Naive thymus-derived CD8-positive, alpha-beta T cell (primary cell): ENCODE measurements around the gene AMMECR1L. TPM values are rescaled to one million over a fixed set of nuclear protein-coding genes. Genes with fewer than 3 reads are reported as not detected.

Experiments
- ATAC-seq, 2 donors: fragments of 150-1000 bp; cut with Tn5 transposase in 1 of 2; sonication (Bioruptor Pico), chemical (Tn5 transposase) in 1 of 2; 1 replicate in 1 of 2; 2 replicates in 1 of 2; pipeline ENCODE4 v1.10.0; 2021; ENCODE audit warnings: mild to moderate bottlenecking in 2 of 2, moderate library complexity in 2 of 2
- POLR2A ChIA-PET: fragments of 350-600 bp; sonication (Branson Sonifier 250); formaldehyde crosslinking; loops from one replicate; lab custom pipeline; 2021; ENCODE audit warnings: antibody characterized with exemption; lab: Charles Lee
- DNase-seq, 10 donors: peaks; one replicate each; pipeline versions ENCODE4 v3.0.0 to v3.0.0-alpha.2; 2020 to 2022
- H3K27ac Mint-ChIP-seq, 10 donors: one replicate each; pipeline ENCODE4 v1.8.0; 2020 to 2022; ENCODE audit warnings: mild to moderate bottlenecking in 10 of 10, mixed read lengths in 10 of 10, moderate library complexity in 4 of 10, inconsistent platforms in 1 of 10
- H3K27me3 Mint-ChIP-seq, 5 donors: one replicate each; pipeline ENCODE4 v1.8.0; 2021 to 2022; ENCODE audit warnings: mixed read lengths in 5 of 5
- H3K36me3 Mint-ChIP-seq, 3 donors: one replicate each; pipeline ENCODE4 v1.8.0; 2020 to 2022; ENCODE audit warnings: mixed read lengths in 3 of 3, mild to moderate bottlenecking in 2 of 3, inconsistent platforms in 1 of 3
- H3K4me1 Mint-ChIP-seq, 4 donors: one replicate each; pipeline ENCODE4 v1.8.0; 2021 to 2022; ENCODE audit warnings: mixed read lengths in 4 of 4
- H3K4me3 Mint-ChIP-seq, 10 donors: one replicate each; pipeline ENCODE4 v1.8.0; 2020 to 2022; ENCODE audit warnings: mild to moderate bottlenecking in 10 of 10, mixed read lengths in 10 of 10, moderate library complexity in 6 of 10, inconsistent platforms in 1 of 10
- H3K9me3 Mint-ChIP-seq, 9 donors: one replicate each; pipeline ENCODE4 v1.8.0; 2020 to 2022; ENCODE audit warnings: mixed read lengths in 9 of 9, mild to moderate bottlenecking in 3 of 9, inconsistent platforms in 1 of 9, moderate library complexity in 1 of 9
- polyA plus RNA-seq, 3 donors: library from polyadenylated mRNA; unstranded; fragments of 300-500 nt; fragmentation: Illumina TruSeq; gene quantifications; one replicate each; pipeline ENCODE4 v1.2.3, GENCODE V29; 2021
- total RNA-seq, 8 experiments: library from RNA in 2 of 8; stranded (reverse) in 2 of 8; gene quantifications; one replicate each; pipeline ENCODE4 v1.2.3 and lab custom pipeline; 2021 to 2026

AMMECR1L gene
- total and polyA plus RNA-seq, 5 experiments from 2014 or later: 2.6 to 14.0 (median 7.0) TPM

DNA sequence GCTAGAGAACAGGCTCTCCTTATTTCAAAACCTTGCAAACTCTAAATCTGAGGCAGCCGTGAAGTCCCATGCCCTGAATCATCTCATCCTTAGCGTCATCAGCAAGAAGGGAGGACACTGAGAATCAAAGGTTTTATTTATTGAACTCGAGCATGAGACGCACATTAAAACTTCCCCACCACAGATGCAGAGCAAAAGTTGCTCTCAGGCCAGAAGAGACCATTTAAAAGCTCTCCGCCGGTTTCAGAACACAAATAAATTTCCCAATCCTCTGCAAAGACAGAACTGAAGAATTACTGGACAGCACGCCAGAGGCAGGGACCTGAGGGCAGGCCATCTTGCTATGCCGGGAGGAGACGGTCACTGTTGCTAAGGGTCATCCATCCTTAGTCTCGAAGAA, 1.3 kb downstream of the AMMECR1L start:
- ATAC-seq (no peak), DNase-seq (no peak)
- H3K4me3 Mint-ChIP-seq: peak overlapping the region; percentile 82 to 96 (median 89)
- peaks cover 0 to 42% (median 9%) of the 10 kb centered on the region in 3 donors for H3K36me3 Mint-ChIP-seq
- POLR2A ChIA-PET: interaction anchor here (1.6 to 1.7 kb wide), 2 partner anchors 27 to 207 kb away, joined by 5 to 6 read pairs; partner anchors contain the start of genes POLR2D and UGGT1
- H3K27me3 Mint-ChIP-seq: no peaks in the 10 kb centered on the region
- H3K9me3 Mint-ChIP-seq: no peaks in the 10 kb centered on the region
- peaks cover 31 to 68% (median 58%) of the 10 kb centered on the region in 4 donors for H3K4me1 Mint-ChIP-seq
- H3K27ac Mint-ChIP-seq: peak overlapping the region in 9 of 10 donors; percentile 5 to 94 (median 93)

DNA sequence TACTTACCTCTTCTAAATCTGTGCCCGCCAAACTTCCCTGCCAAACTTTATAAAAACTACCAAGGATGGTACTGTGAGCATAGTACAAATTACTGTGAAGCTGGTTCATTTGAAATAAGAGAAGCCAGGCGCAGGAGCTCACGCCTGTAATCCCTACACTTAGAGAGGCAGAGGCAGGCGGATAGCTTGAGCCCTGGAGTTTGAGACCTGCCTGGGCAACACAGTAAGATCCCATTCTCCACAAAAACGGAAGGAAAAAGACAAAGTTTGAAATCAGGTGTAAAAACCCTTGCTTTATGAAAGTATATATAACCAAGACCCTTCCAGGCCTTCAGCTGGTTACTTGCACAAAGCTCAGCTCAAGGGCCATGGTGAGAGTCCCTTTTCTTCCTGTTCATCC, 5.9 kb downstream of the AMMECR1L start:
- ATAC-seq (no peak), DNase-seq (no peak)
- Mint-ChIP-seq H3K4me1 (peaks cover 24 to 83% (median 67%) of the 10 kb centered on the region in 4 donors), H3K9me3 (no peaks in the 10 kb centered on the region), H3K27ac (peak overlapping the region in 2 of 10 donors; percentile 24 to 48), H3K4me3 (no peak overlapping the region), H3K27me3 (no peaks in the 10 kb centered on the region), H3K36me3 (peaks cover 0 to 52% (median 9%) of the 10 kb centered on the region in 3 donors)
- POLR2A ChIA-PET: interaction anchor here (0.8 kb wide), 1 partner anchor 20 kb away, joined by 3 read pairs; no protein-coding TSS in a partner anchor

DNA sequence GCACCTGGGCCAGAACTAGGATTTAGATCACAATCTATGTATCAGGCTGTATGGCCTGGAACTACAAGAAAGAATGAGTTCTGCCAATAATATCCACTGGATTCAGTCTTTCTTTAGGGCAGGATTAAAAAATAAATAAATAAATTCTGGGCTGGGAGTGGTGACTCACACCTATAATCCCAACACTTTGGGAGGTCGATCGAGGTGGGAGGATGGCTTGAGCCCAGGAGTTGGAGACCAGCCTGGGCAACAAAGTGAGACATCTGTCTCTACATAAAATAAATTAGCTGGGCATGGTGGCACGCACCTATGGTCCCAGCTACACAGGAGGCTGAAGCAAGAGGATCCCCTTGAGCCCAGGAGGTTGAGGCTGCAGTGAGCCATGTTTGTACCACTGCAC, 8.1 kb downstream of the AMMECR1L start:
- no peak overlapping the region for H3K4me3 Mint-ChIP-seq
- H3K27ac Mint-ChIP-seq: no peak overlapping the region
- POLR2A ChIA-PET: no interaction called here
- peaks cover 30 to 81% (median 58%) of the 10 kb centered on the region in 4 donors for H3K4me1 Mint-ChIP-seq
- no peaks in the 10 kb centered on the region for H3K27me3 Mint-ChIP-seq
- peaks cover 0 to 56% (median 7%) of the 10 kb centered on the region in 3 donors for H3K36me3 Mint-ChIP-seq
- ATAC-seq (no peak), DNase-seq (no peak)
- no peaks in the 10 kb centered on the region for H3K9me3 Mint-ChIP-seq

DNA sequence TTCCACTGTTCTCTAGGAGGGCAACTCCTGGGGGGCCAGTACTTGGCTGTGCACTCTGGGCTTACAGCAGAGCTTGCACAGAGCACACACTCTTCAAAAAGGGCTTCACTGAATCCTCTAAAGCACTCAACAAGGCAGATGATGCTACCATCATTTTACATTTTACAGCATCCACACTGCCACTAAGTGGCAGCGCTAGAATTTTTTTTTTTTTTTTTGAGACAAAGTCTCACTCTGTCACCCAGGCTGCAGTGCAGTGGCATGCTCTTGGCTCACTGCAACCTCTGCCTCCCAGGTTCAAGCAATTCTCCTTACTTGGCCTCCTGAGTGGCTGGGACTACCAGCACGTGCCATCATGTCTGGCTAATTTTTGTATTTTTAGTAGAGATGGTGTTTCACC, 8.6 kb downstream of the AMMECR1L start:
- Mint-ChIP-seq H3K4me3 (no peak overlapping the region), H3K27ac (peak overlapping the region in 1 of 10 donors; percentile 73), H3K27me3 (no peaks in the 10 kb centered on the region), H3K9me3 (no peaks in the 10 kb centered on the region), H3K36me3 (peaks cover 0 to 55% (median 4%) of the 10 kb centered on the region in 3 donors), H3K4me1 (peaks cover 29 to 77% (median 56%) of the 10 kb centered on the region in 4 donors)
- no peak for DNase-seq
- no peak for ATAC-seq
- POLR2A ChIA-PET: no interaction called here

DNA sequence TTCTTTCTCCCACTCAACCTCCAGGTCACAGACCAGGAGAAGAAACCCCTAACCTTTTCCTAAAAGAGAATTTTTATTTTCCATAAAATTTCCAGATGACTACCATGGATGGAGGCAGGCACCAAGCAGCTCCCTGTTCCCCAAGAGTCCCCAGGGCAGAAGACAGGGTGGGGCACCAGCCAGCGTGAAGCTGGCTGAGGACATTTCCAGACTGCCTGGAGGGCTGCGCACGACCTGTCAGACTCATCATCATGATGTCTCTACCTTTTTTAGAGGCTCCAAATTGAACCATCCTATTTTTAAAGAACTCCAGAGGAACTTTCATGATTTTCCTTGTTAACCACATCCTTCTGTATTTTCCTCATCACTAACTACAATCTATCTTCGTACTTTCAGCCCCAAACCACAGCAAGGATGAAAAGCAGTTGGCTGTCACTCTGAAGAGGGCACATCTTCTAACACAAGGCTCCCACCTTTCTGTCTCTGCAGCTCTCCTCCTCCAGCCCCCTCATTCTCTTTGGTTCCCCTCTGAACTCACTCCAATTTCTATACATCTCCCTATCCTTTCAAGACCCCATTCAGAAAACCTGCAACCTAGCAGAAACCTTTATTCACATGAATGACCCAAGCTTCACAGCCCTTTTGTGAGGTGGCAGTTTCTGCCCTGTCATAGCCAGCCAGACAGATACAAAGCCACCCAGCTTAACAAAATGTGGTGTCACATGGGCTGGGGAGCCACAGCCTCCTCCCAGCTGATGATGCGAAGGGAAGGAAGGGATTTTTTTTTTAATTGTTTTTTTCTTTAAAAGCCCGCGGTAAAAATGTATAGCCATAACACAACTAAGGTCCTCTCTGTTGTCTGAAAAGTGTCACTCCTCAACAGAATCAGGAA, 11.1 kb downstream of the AMMECR1L start:
- POLR2A ChIA-PET: no interaction called here
- H3K36me3 Mint-ChIP-seq: peaks cover 0 to 55% (median 7%) of the 10 kb centered on the region in 3 donors
- peak overlapping the region in 2 of 10 donors; percentile 14 to 47 for H3K4me3 Mint-ChIP-seq
- peak overlapping the region; percentile 27 to 91 (median 72) for H3K27ac Mint-ChIP-seq
- DNase-seq (peak in 1 of 10 donors; percentile 16), ATAC-seq (peak; percentile 58 to 72)
- no peaks in the 10 kb centered on the region for H3K9me3 Mint-ChIP-seq
- peaks cover 26 to 53% (median 39%) of the 10 kb centered on the region in 4 donors for H3K4me1 Mint-ChIP-seq
- H3K27me3 Mint-ChIP-seq: no peaks in the 10 kb centered on the region

DNA sequence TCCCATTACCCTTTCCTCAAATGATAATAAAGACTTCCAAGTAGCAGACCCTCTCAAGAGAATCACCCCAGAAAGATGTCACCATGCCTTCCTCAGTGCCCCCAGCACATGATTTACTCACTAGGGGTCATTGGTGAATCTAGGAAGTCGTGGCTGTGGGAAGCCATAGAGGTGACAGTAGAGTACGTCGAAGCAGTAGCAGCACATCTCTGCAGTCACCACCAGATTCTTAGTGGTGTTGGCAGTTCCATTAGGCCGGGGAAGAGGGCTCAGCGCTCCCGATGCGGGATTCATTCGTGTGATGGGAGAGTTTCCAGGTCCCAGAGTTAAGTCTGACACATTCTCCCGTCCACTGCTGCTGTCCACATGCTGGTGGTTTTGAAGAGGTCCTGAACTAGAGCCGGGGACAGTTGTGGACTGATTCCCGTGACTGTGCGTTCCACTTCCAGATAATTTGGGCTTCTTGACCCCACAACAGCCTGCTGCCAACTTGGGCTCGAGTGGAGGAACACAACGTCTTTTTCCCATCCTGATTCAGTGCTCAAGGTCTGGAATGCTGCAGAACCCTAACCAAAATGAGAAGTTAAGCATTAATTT, 12.0 kb downstream of the AMMECR1L start:
- Mint-ChIP-seq H3K27ac (peak overlapping the region in 5 of 10 donors; percentile 6 to 80 (median 63)), H3K4me1 (peaks cover 24 to 45% (median 31%) of the 10 kb centered on the region in 4 donors), H3K36me3 (peaks cover 0 to 55% (median 11%) of the 10 kb centered on the region in 3 donors), H3K9me3 (no peaks in the 10 kb centered on the region), H3K4me3 (no peak overlapping the region), H3K27me3 (no peaks in the 10 kb centered on the region)
- POLR2A ChIA-PET: interaction anchor here (1.0 kb wide), 1 partner anchor 16 kb away, joined by 3 read pairs; no protein-coding TSS in a partner anchor
- no peak for ATAC-seq
- DNase-seq: no peak

DNA sequence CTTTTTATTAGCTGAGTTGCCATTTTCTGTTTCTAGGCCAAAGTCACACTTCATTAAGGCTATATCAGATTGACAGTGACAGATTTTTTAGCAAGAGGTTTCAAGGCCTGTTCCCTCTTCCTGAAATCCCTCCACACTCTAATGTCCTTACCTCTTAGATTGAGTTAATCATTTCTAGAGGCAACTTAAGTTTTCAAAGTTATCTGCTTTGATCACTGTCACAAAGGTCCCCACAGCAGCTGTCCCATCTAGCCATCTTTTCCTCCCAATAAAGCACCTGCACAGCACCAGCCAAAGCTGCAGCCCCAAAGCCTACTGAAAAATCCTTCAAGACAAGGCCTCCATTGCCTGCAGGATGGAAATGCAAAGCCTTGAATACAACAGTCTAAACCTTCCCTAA, 13.4 kb downstream of the AMMECR1L start:
- POLR2A ChIA-PET: no interaction called here
- Mint-ChIP-seq H3K27ac (peak overlapping the region in 5 of 10 donors; percentile 15 to 75 (median 56)), H3K27me3 (no peaks in the 10 kb centered on the region), H3K9me3 (no peaks in the 10 kb centered on the region), H3K36me3 (peaks cover 0 to 67% (median 11%) of the 10 kb centered on the region in 3 donors), H3K4me3 (peak overlapping the region in 1 of 10 donors; percentile 20), H3K4me1 (peaks cover 18 to 34% (median 25%) of the 10 kb centered on the region in 4 donors)
- DNase-seq: no peak
- no peak for ATAC-seq

- POLR2A ChIA-PET: no interaction called here
- Mint-ChIP-seq H3K27ac (no peak overlapping the region), H3K9me3 (no peaks in the 10 kb centered on the region), H3K36me3 (peaks cover 5 to 75% (median 17%) of the 10 kb centered on the region in 3 donors), H3K4me1 (peaks cover 0 to 3% (median 0%) of the 10 kb centered on the region in 4 donors), H3K27me3 (no peaks in the 10 kb centered on the region), H3K4me3 (no peak overlapping the region)
- no peak for ATAC-seq
- no peak for DNase-seq
Observed at GRCh38 chr2:127865926-127866325, 19.8 kb downstream of the AMMECR1L start.

DNA sequence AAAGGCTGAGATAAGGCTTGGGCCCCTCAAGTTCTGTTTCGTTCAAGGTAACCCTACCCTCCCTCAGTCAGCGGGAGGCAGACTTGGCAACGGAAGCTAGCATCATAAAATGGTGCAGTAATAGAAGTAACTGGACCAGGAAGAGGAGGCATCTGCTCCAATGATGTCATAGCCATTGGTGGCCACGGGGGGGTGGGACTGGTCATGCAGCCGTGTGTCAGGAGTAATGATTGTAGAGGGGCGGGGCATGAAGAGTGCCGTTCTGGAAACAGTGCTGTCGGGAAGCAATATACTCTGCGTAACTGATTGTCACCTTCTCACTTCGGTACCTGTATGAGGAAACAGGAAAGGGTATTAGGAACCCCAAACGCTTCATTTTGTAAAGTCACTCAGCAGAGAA, 20.9 kb downstream of the AMMECR1L start:
- ATAC-seq (no peak), DNase-seq (no peak)
- H3K9me3 Mint-ChIP-seq: no peaks in the 10 kb centered on the region
- peaks cover 5 to 65% (median 17%) of the 10 kb centered on the region in 3 donors for H3K36me3 Mint-ChIP-seq
- H3K27me3 Mint-ChIP-seq: no peaks in the 10 kb centered on the region
- peaks cover 1 to 5% (median 3%) of the 10 kb centered on the region in 4 donors for H3K4me1 Mint-ChIP-seq
- no peak overlapping the region for H3K4me3 Mint-ChIP-seq
- POLR2A ChIA-PET: no interaction called here
- H3K27ac Mint-ChIP-seq: peak overlapping the region in 2 of 10 donors; percentile 35 to 85

DNA sequence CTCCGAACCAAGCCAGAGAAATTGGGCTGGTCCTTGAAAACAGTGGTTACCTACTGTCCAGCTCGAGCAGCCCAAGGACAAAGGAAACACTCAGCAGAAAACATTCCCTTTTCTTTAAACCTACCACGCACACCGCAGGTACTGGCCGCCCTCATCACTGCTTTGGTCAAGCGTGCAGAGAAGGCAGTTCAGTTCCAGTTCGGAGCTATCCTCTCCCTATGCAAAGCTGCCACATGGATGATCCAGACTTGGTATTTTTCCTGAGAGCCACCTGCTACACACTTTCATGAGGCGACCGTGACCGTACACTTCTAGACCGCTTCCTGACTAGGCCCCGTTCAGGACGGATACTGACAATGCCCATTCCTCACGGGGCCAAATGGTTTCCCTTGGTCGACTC, 23.5 kb downstream of the AMMECR1L start:
- ATAC-seq: no peak
- Mint-ChIP-seq H3K36me3 (peaks cover 5 to 39% (median 11%) of the 10 kb centered on the region in 3 donors), H3K27ac (peak overlapping the region in 2 of 10 donors; percentile 41 to 49), H3K4me1 (peaks cover 7 to 23% (median 17%) of the 10 kb centered on the region in 4 donors), H3K9me3 (no peaks in the 10 kb centered on the region), H3K4me3 (no peak overlapping the region), H3K27me3 (no peaks in the 10 kb centered on the region)
- no peak for DNase-seq
- POLR2A ChIA-PET: no interaction called here

DNA sequence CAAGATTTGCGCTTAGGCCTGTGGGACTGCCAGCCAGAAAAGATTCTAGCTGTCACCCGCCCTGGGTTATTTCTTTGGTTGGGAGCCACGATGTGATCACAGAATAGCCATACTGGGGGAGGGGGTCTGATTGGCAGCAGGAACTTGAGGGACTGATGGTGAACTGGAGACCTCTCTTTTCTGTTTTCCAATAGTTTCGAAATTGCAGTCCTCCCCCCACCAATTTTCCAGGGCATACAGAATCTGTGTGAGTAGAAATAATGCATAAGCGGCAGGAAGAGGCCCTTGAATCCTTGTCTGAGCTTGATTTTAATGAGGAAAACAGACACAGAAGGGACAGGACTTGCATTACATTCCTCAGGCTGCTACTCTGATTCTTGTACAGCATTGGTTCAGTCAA, 25.6 kb downstream of the AMMECR1L start:
- DNase-seq (no peak), ATAC-seq (no peak)
- H3K36me3 Mint-ChIP-seq: peaks cover 5 to 22% (median 8%) of the 10 kb centered on the region in 3 donors
- H3K27ac Mint-ChIP-seq: peak overlapping the region in 8 of 10 donors; percentile 46 to 96 (median 77)
- peaks cover 7 to 41% (median 31%) of the 10 kb centered on the region in 4 donors for H3K4me1 Mint-ChIP-seq
- no peaks in the 10 kb centered on the region for H3K9me3 Mint-ChIP-seq
- POLR2A ChIA-PET: interaction anchor here (1.0 to 2.0 kb wide), 2 partner anchors 20 to 49 kb away, joined by 3 to 6 read pairs; partner anchors contain the start of gene WDR33
- H3K27me3 Mint-ChIP-seq: no peaks in the 10 kb centered on the region
- peak overlapping the region in 5 of 10 donors; percentile 24 to 86 (median 71) for H3K4me3 Mint-ChIP-seq

GRCh38 chr2:127859712-127860085, 26.1 kb downstream of the AMMECR1L start:
- H3K4me3 Mint-ChIP-seq: peak overlapping the region; percentile 54 to 86 (median 80)
- H3K9me3 Mint-ChIP-seq: no peaks in the 10 kb centered on the region
- H3K4me1 Mint-ChIP-seq: peaks cover 7 to 44% (median 35%) of the 10 kb centered on the region in 4 donors
- DNase-seq: peak; percentile 55 to 87 (median 72)
- POLR2A ChIA-PET: interaction anchor here (0.7 to 2.0 kb wide), 4 partner anchors 21 to 171 kb away, joined by 3 to 6 read pairs (median 4); partner anchors contain the start of gene WDR33
- H3K27ac Mint-ChIP-seq: peak overlapping the region in 9 of 10 donors; percentile 46 to 96 (median 77)
- no peaks in the 10 kb centered on the region for H3K27me3 Mint-ChIP-seq
- ATAC-seq: peak; percentile 66 to 71
- H3K36me3 Mint-ChIP-seq: peaks cover 3 to 18% (median 5%) of the 10 kb centered on the region in 3 donors
